Upper lobe of left lung (tissue), 4 donors: ENCODE results near the gene TBX18.

Source experiments
- EP300 ChIP-seq, 4 donors: sonication (generic); formaldehyde crosslinking; IDR thresholded peaks; one replicate each; pipeline ENCODE4 v1.5.1; 2017; ENCODE audit warnings: antibody characterized with exemption in 4 of 4, control low read depth in 2 of 4
- POLR2A ChIP-seq, 4 donors: fragments of 450-650 bp; IDR thresholded peaks; one replicate each; pipeline ENCODE4 v1.5.1; 2016 to 2017; ENCODE audit warnings: antibody characterized with exemption in 4 of 4, mild to moderate bottlenecking in 2 of 4
- TF ChIP-seq, protein P1 (sequence below), 6 experiments: fragments of 450-650 bp in 4 of 6; fragments of 200-600 bp in 2 of 6; sonication (generic) in 2 of 6; IDR thresholded peaks; one replicate each; pipeline ENCODE4 v1.5.1; 2016 to 2019; ENCODE audit warnings: antibody characterized with exemption in 6 of 6

DNA sequence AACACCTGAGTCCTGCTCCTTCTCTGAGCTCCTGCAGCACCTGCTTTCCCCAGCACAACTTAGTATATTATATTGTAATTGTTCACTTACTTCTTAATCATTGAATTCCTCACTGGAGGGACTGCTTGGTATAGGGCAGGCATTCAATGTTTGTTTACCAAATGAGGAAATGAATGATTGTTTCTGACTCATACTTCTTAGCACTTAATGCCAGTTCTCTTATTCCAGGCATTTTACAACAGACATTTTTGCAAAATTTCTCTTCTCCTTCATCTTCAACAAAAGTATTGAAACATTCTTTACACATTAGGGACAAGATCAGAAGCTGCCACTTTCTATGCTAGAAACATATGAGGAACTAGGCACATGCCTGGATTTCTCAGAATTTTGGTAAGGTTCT is 119.4 kb downstream of the TBX18 start:
- TF ChIP-seq POLR2A (IDR thresholded peaks at IDR 0.05): no peak
- no peak for TF ChIP-seq EP300 (IDR thresholded peaks at IDR 0.05)
- TF ChIP-seq, protein P1, sequence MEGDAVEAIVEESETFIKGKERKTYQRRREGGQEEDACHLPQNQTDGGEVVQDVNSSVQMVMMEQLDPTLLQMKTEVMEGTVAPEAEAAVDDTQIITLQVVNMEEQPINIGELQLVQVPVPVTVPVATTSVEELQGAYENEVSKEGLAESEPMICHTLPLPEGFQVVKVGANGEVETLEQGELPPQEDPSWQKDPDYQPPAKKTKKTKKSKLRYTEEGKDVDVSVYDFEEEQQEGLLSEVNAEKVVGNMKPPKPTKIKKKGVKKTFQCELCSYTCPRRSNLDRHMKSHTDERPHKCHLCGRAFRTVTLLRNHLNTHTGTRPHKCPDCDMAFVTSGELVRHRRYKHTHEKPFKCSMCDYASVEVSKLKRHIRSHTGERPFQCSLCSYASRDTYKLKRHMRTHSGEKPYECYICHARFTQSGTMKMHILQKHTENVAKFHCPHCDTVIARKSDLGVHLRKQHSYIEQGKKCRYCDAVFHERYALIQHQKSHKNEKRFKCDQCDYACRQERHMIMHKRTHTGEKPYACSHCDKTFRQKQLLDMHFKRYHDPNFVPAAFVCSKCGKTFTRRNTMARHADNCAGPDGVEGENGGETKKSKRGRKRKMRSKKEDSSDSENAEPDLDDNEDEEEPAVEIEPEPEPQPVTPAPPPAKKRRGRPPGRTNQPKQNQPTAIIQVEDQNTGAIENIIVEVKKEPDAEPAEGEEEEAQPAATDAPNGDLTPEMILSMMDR (IDR thresholded peaks at IDR 0.05): no peak
